ENCODE data around the gene DUSP9.
A peak's percentile ranks its signal among the peaks of the same experiment; 100 is the strongest.
"Not testable (repeated sequence)": the region's sequence is repeated elsewhere in the genome, so short reads cannot be mapped to it uniquely, and the experiment has no call there.

DUSP9 gene

DNA sequence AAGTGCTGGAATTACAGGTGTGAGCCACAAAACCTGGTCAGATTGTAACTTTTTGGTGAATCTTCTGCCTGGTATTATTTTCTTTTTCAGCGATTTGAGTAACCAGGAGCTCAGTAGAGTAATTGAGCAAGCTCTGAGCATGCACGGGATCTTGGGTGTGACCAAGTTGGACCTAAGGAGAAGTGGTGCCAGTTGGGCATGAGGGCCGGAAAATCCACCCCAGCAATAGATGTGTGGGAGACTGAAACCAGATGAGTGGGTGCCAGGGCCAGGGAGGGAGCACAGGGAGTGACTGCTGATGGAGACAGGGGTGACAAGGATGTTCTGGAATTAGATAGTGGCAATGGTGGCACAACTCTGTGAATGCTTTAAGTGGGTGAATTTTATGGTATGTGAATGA, 44.4 kb upstream of the DUSP9 start:
- no peak for DNase-seq (ENCODE audit: low read depth)
- no peak overlapping the region for H3K4me3 ChIP-seq (ENCODE audit: low read length)
- TF ChIP-seq, protein P1, sequence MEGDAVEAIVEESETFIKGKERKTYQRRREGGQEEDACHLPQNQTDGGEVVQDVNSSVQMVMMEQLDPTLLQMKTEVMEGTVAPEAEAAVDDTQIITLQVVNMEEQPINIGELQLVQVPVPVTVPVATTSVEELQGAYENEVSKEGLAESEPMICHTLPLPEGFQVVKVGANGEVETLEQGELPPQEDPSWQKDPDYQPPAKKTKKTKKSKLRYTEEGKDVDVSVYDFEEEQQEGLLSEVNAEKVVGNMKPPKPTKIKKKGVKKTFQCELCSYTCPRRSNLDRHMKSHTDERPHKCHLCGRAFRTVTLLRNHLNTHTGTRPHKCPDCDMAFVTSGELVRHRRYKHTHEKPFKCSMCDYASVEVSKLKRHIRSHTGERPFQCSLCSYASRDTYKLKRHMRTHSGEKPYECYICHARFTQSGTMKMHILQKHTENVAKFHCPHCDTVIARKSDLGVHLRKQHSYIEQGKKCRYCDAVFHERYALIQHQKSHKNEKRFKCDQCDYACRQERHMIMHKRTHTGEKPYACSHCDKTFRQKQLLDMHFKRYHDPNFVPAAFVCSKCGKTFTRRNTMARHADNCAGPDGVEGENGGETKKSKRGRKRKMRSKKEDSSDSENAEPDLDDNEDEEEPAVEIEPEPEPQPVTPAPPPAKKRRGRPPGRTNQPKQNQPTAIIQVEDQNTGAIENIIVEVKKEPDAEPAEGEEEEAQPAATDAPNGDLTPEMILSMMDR (IDR thresholded peaks at IDR 0.05; ENCODE audit: insufficient read depth, low read depth, low read length, missing control alignments): no peak

- no peak for DNase-seq (ENCODE audit: low read depth)
- TF ChIP-seq, protein P1 (IDR thresholded peaks at IDR 0.05; ENCODE audit: insufficient read depth, low read depth, low read length, missing control alignments): no peak
- no peak overlapping the region for H3K4me3 ChIP-seq (ENCODE audit: low read length)
Observed at GRCh38 chrX:153603131-153603656, 43.8 kb upstream of the DUSP9 start.

DNA sequence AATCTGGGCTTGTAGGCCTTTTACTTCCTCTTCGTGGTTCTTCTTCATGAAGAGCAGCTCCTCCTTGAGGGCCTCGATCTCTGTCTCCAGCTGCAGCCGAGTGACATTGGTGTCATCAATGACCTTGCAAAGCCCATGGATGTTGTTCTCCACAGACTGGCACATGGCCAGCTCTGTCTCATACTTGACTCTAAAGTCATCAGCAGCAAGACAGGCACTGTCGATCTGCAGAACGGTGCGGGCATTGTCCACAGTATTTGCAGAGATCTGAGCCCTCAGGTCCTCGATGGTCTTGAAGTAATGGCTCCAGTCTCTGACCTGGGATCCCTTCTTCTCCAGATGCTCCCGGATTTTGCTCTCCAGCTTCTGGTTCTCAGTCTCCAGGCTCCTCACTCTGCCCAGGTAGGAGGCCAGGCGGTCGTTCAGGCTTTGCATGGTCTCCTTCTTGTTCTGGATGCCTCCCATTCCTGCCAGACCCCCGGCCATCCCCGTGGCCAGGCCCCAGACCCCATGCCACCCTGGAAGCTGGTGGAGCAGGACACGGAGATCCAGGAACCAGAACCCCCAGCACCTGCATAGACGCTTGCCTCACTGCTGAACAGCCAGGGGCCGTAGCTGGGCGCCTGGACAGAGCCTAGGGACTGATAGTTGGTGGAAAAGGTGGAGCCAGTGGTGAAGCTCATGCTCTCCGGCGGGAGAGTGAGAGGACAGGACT, 42.2 kb upstream of the DUSP9 start:
- DNase-seq (ENCODE audit: low read depth); H3K4me3 ChIP-seq (ENCODE audit: low read length): not testable (repeated sequence)

GRCh38 chrX:153606503-153606902, 40.5 kb upstream of the DUSP9 start:
- no peak overlapping the region for H3K4me3 ChIP-seq (ENCODE audit: low read length)
- DNase-seq (ENCODE audit: low read depth): no peak
- TF ChIP-seq, protein P1 (IDR thresholded peaks at IDR 0.05; ENCODE audit: insufficient read depth, low read depth, low read length, missing control alignments): no peak

DNA sequence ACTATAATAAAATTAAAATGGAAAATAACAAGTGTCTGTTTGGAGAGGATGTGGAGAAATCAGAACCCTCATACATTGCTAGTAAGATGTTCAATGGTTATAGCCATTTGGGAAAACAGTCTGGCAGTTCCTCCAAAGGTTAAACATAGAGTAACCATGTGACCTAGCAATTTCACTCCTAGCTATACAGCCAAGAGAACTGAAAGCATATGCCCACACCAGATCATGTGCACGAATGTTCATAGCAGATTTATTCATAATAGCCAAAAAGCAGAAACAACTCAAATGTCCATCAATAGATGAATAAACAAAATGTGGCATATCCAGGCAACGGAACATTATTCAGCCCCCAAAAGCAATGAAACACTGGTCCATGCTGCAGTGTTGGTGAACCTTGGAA, 38.6 kb upstream of the DUSP9 start:
- DNase-seq (ENCODE audit: low read depth): no peak
- no peak overlapping the region for H3K4me3 ChIP-seq (ENCODE audit: low read length)
- TF ChIP-seq, protein P1 (IDR thresholded peaks at IDR 0.05; ENCODE audit: insufficient read depth, low read depth, low read length, missing control alignments): no peak

- no peak for DNase-seq (ENCODE audit: low read depth)
- no peak overlapping the region for H3K4me3 ChIP-seq (ENCODE audit: low read length)
- TF ChIP-seq, protein P1 (IDR thresholded peaks at IDR 0.05; ENCODE audit: insufficient read depth, low read depth, low read length, missing control alignments): no peak
Observed at GRCh38 chrX:153608806-153609205, 38.2 kb upstream of the DUSP9 start.

DNA sequence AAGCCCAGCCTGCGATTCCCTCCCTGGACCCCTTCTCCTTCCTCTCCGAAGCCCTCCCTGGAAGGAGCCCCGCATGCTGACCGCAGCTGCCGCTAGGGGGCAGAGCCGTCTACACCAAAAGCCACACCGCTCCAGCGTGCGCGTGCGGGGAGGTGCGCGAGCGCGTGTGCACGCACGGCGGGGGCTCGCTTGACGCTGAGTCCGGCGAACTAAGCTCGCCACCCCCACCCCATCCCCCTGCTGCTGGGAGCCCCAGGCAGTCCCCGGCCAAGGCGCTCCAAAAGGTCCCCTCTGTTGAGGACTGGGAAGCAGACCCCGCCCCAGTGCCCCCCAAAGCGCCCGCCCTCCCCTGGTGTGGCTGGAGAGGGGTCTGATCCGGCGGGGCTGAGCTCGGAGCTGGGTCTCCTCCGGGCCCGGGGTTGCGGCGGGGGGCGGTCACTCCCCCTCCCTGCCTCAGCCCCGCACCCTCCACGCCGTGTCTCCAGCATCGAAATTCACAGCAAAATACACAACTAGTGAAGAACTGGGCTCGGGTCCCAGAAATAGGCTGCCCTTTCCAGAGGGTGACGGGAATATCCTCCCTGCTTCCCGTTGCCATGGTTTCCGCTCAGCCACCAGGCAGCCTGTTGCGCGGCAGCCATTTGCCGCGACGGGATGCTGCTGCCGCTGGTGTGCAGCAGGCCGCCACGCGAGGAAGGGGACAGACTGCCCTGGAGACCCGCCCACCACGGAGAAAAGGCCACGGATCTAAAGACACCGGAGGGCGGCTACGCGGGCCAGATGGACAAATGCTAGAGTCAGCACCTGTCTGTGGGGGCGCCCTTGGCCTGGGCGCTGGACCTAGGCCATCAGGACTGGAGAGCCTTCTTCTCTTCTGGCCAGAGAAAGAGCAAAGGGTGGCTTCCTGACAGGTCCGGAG, 36.8 kb upstream of the DUSP9 start:
- TF ChIP-seq, protein P1 (IDR thresholded peaks at IDR 0.05; ENCODE audit: insufficient read depth, low read depth, low read length, missing control alignments): peak; percentile 71
- H3K4me3 ChIP-seq (ENCODE audit: low read length): peak overlapping the region; percentile 14
- DNase-seq (ENCODE audit: low read depth): peak; percentile 59

Measured in epithelial cell of esophagus (primary cell).